ENCODE measurements around the gene GABBR2. TPM values are rescaled to one million over a fixed set of nuclear protein-coding genes. Genes with fewer than 3 reads are reported as not detected.

GABBR2 gene
- polyA plus RNA-seq, 1 of the 3 experiments (the other 2 are of a cell fraction) = not detected

GRCh38 chr9:98714833-98715232, 6.1 kb upstream of the GABBR2 start:
- H3F3A ChIP-seq (replicated peaks; ENCODE audit: insufficient read depth) = no peaks in the 10 kb centered on the region
- TF ChIP-seq RFX5 (IDR thresholded peaks at IDR 0.05; ENCODE audit: low read length) (no peak), RAD21 (IDR thresholded peaks at IDR 0.05; ENCODE audit: low read length) (no peak), CHD2 (IDR thresholded peaks at IDR 0.05; ENCODE audit: low read length, partially characterized antibody) (no peak), JUND (IDR thresholded peaks at IDR 0.05) (no peak), ELF1 (IDR thresholded peaks at IDR 0.05) (no peak), MEF2A (IDR thresholded peaks at IDR 0.05; ENCODE audit: borderline replicate concordance, low read depth) (no peak)
- no peaks in the 10 kb centered on the region for H3K36me3 ChIP-seq (replicated peaks in 1 of 2; ENCODE audit: control insufficient read depth in 1 of 2, insufficient read depth in 2 of 2, low read length in 1 of 2)
- no peaks in the 10 kb centered on the region for H3K9me2 ChIP-seq
- CTCF ChIA-PET = interaction anchor here (1.1 to 1.2 kb wide), 2 partner anchors 82 to 399 kb away, joined by 3 read pairs; no protein-coding TSS in a partner anchor
- POLR2A ChIA-PET = no interaction called here
- WGBS (ENCODE audit: low lambda C conversion rate) = 0% methylated on average over 1 of the region's 1 CpG
- no peak overlapping the region for H2AFZ ChIP-seq (ENCODE audit: low read depth)
- peaks cover 27% of the 10 kb centered on the region for H3K27me3 ChIP-seq (ENCODE audit: insufficient read depth)
- no peaks in the 10 kb centered on the region for H3K4me1 ChIP-seq (ENCODE audit: control insufficient read depth in 1 of 2, insufficient read depth in 2 of 2, low read depth in 1 of 2, low read length in 1 of 2)
- no peak overlapping the region for H3K4me2 ChIP-seq
- H3K9ac ChIP-seq = no peak overlapping the region
- no peak overlapping the region for H3K27ac ChIP-seq (ENCODE audit: low read depth in 2 of 2, low read length in 1 of 2)
- no peaks in the 10 kb centered on the region for H4K20me1 ChIP-seq (ENCODE audit: insufficient read depth)
- H3K4me3 ChIP-seq (ENCODE audit: low read depth in 2 of 2, low read length in 1 of 2) = no peak overlapping the region
- no peaks in the 10 kb centered on the region for H3K9me3 ChIP-seq
- H3K79me2 ChIP-seq (ENCODE audit: insufficient read depth) = no peaks in the 10 kb centered on the region
- DNase-seq = no peak

GRCh38 chr9:98712987-98713386, 4.3 kb upstream of the GABBR2 start:
- H3K4me2 ChIP-seq = no peak overlapping the region
- H3K4me1 ChIP-seq (ENCODE audit: control insufficient read depth in 1 of 2, insufficient read depth in 2 of 2, low read depth in 1 of 2, low read length in 1 of 2) = no peaks in the 10 kb centered on the region
- H3K9me2 ChIP-seq = no peaks in the 10 kb centered on the region
- H3K9ac ChIP-seq = no peak overlapping the region
- POLR2A ChIA-PET = no interaction called here
- no peak for DNase-seq
- CTCF ChIA-PET = interaction anchor here (0.6 kb wide), 1 partner anchor 639 kb away, joined by 3 read pairs; no protein-coding TSS in a partner anchor
- no peak overlapping the region for H2AFZ ChIP-seq (ENCODE audit: low read depth)
- no peaks in the 10 kb centered on the region for H3K79me2 ChIP-seq (ENCODE audit: insufficient read depth)
- H4K20me1 ChIP-seq (ENCODE audit: insufficient read depth) = no peaks in the 10 kb centered on the region
- no peaks in the 10 kb centered on the region for H3K36me3 ChIP-seq (replicated peaks in 1 of 2; ENCODE audit: control insufficient read depth in 1 of 2, insufficient read depth in 2 of 2, low read length in 1 of 2)
- no peaks in the 10 kb centered on the region for H3K9me3 ChIP-seq
- no peak overlapping the region for H3K4me3 ChIP-seq (ENCODE audit: low read depth in 2 of 2, low read length in 1 of 2)
- no peaks in the 10 kb centered on the region for H3F3A ChIP-seq (replicated peaks; ENCODE audit: insufficient read depth)
- H3K27me3 ChIP-seq (ENCODE audit: insufficient read depth) = peaks cover 37% of the 10 kb centered on the region
- no peak overlapping the region for H3K27ac ChIP-seq (ENCODE audit: low read depth in 2 of 2, low read length in 1 of 2)
- TF ChIP-seq CTCF (IDR thresholded peaks at IDR 0.05) (no peak), GATA2 (CRISPR knock-in tag; IDR thresholded peaks at IDR 0.05) (no peak), TAF1 (IDR thresholded peaks at IDR 0.05; ENCODE audit: borderline replicate concordance, low read depth, low read length) (no peak), RFX5 (IDR thresholded peaks at IDR 0.05; ENCODE audit: low read length) (no peak), RCOR1 (IDR thresholded peaks at IDR 0.05; ENCODE audit: low read length) (no peak), FOSL2 (IDR thresholded peaks at IDR 0.05; ENCODE audit: borderline replicate concordance, low read depth) (no peak), FOXJ3 (CRISPR knock-in tag; IDR thresholded peaks at IDR 0.05) (no peak), NFIC (IDR thresholded peaks at IDR 0.05; ENCODE audit: borderline replicate concordance) (no peak), USF2 (IDR thresholded peaks at IDR 0.05; ENCODE audit: borderline replicate concordance, low read depth, low read length) (no peak), EP300 (IDR thresholded peaks at IDR 0.05; ENCODE audit: borderline replicate concordance in 1 of 2, low read depth in 1 of 2, low read length in 1 of 2) (no peak), TCF12 (IDR thresholded peaks at IDR 0.05) (no peak), JUND (IDR thresholded peaks at IDR 0.05) (no peak), MEF2A (IDR thresholded peaks at IDR 0.05; ENCODE audit: borderline replicate concordance, low read depth) (no peak), EZH2phosphoT487 (IDR thresholded peaks at IDR 0.05; ENCODE audit: borderline replicate concordance, low read depth) (no peak), ELF1 (IDR thresholded peaks at IDR 0.05) (no peak)
